Neural cell (in vitro differentiated cells): Measurements from ENCODE around the gene CCDC27. TPM values are rescaled to one million over a fixed set of nuclear protein-coding genes. Genes with fewer than 3 reads are reported as not detected.

ENCODE experiments used
- H2AFZ ChIP-seq: fragments of 200-600, 300-800 bp; sonication (generic), shearing (Covaris generic); 2 replicates; pipeline ENCODE4 v1.6.0; 2014; ENCODE audit warnings: low read depth, mild to moderate bottlenecking, antibody characterized with exemption, low read length, moderate library complexity
- H3F3A ChIP-seq: fragments of 200-600 bp; shearing (Covaris generic); 2 replicates; pipeline ENCODE4 v1.6.1; 2016; ENCODE audit warnings: mild to moderate bottlenecking, moderate library complexity, mixed read lengths, antibody characterized with exemption, low read length; ENCODE audit not compliant: insufficient read depth, poor library complexity, severe bottlenecking
- H3K27ac ChIP-seq: fragments of 200-600, 300-800 bp; sonication (generic), shearing (Covaris generic); 2 replicates; pipeline ENCODE4 v1.5.1; 2014; ENCODE audit warnings: mild to moderate bottlenecking, low read length, moderate library complexity
- H3K27me3 ChIP-seq: fragments of 300-800, 200-600 bp; sonication (generic), shearing (Covaris generic); 2 replicates; pipeline ENCODE4 v1.6.0; 2014; ENCODE audit warnings: mild to moderate bottlenecking, low read depth, low read length, moderate library complexity; ENCODE audit not compliant: insufficient read depth
- H3K36me3 ChIP-seq: fragments of 300-800, 200-600 bp; sonication (generic), shearing (Covaris generic); 2 replicates; pipeline ENCODE4 v1.5.1; 2014; ENCODE audit warnings: mild to moderate bottlenecking, antibody characterized with exemption, low read length, moderate library complexity; ENCODE audit not compliant: insufficient read depth
- H3K4me2 ChIP-seq: fragments of 300-800, 200-600 bp; sonication (generic), shearing (Covaris generic); 2 replicates; pipeline ENCODE4 v1.6.0; 2014; ENCODE audit warnings: mild to moderate bottlenecking, low read length
- H3K4me3 ChIP-seq: fragments of 300-800, 200-600 bp; sonication (generic), shearing (Covaris generic); 2 replicates; pipeline ENCODE4 v1.5.1; 2014; ENCODE audit warnings: mild to moderate bottlenecking, low read length, moderate library complexity
- H3K79me2 ChIP-seq: fragments of 200-600 bp; shearing (Covaris generic); replicated peaks from 2 replicates; pipeline ENCODE4 v1.6.0; 2014; ENCODE audit warnings: mild to moderate bottlenecking, low read length, moderate library complexity; ENCODE audit not compliant: insufficient read depth
- H3K9ac ChIP-seq: fragments of 300-800, 200-600 bp; sonication (generic), shearing (Covaris generic); 2 replicates; pipeline ENCODE4 v1.6.1; 2016; ENCODE audit warnings: mild to moderate bottlenecking, low read length, mixed read lengths
- H3K9me2 ChIP-seq: fragments of 200-600 bp; shearing (Covaris generic); 2 replicates; pipeline ENCODE4 v1.6.1; 2016; ENCODE audit warnings: mild to moderate bottlenecking, low read length, mixed read lengths; ENCODE audit not compliant: insufficient read depth
- H3K9me3 ChIP-seq: fragments of 200-600, 300-800 bp; sonication (generic), shearing (Covaris generic); 2 replicates; pipeline ENCODE4 v1.6.1; 2016; ENCODE audit warnings: mild to moderate bottlenecking, mixed run types, low read length, moderate library complexity, mixed read lengths
- H4K20me1 ChIP-seq: fragments of 200-600 bp; shearing (Covaris generic); 2 replicates; pipeline ENCODE4 v1.6.1; 2016; ENCODE audit warnings: mild to moderate bottlenecking, mixed run types; ENCODE audit not compliant: insufficient read depth
- EP300 ChIP-seq: fragments of 450-650 bp; conservative IDR thresholded peaks from 2 replicates; pipeline ENCODE4 v1.6.1; 2014; ENCODE audit warnings: antibody characterized with exemption, mild to moderate bottlenecking, moderate library complexity; ENCODE audit not compliant: poor library complexity, severe bottlenecking
- EZH2 ChIP-seq: fragments of 200-600, 300-800 bp; shearing (Covaris generic), sonication (generic); IDR thresholded peaks from 2 replicates; pipeline ENCODE4 v1.6.1; 2014; ENCODE audit warnings: antibody characterized with exemption, low read length, borderline replicate concordance, mild to moderate bottlenecking; ENCODE audit not compliant: insufficient read depth, poor library complexity, severe bottlenecking
- MXI1 ChIP-seq: fragments of 450-650 bp; conservative IDR thresholded peaks from 2 replicates; pipeline ENCODE4 v1.6.1; 2014; ENCODE audit warnings: antibody characterized with exemption, mild to moderate bottlenecking; ENCODE audit not compliant: poor library complexity, severe bottlenecking
- POLR2AphosphoS5 ChIP-seq: IDR thresholded peaks from 2 replicates; pipeline ENCODE4 v1.6.1; 2012
- RAD21 ChIP-seq: fragments of 450-650 bp; conservative IDR thresholded peaks from 2 replicates; pipeline ENCODE4 v1.6.1; 2014; ENCODE audit warnings: antibody characterized with exemption, mild to moderate bottlenecking, moderate library complexity
- REST ChIP-seq: IDR thresholded peaks from 2 replicates; pipeline ENCODE4 v1.6.1; 2012; ENCODE audit warnings: borderline replicate concordance
- SMC3 ChIP-seq: fragments of 450-650 bp; conservative IDR thresholded peaks from 2 replicates; pipeline ENCODE4 v1.6.1; 2014; ENCODE audit warnings: antibody characterized with exemption, mild to moderate bottlenecking, moderate library complexity; ENCODE audit not compliant: poor library complexity
- TAF1 ChIP-seq: IDR thresholded peaks from 2 replicates; pipeline ENCODE4 v1.6.1; 2012; ENCODE audit warnings: low read depth
- polyA plus RNA-seq: library from polyadenylated mRNA; depleted of rRNA; stranded (reverse); fragments of >200 nt; gene quantifications from 2 replicates; pipeline ENCODE4 v1.2.3, GENCODE V29; 2014
- TF ChIP-seq, protein P1 (sequence below): fragments of 450-650 bp; IDR thresholded peaks from 2 replicates; pipeline ENCODE4 v1.5.1; 2014; ENCODE audit warnings: antibody characterized with exemption, mild to moderate bottlenecking, moderate library complexity; ENCODE audit not compliant: poor library complexity, severe bottlenecking

CCDC27 gene
- polyA plus RNA-seq, 1 donor from 2014 or later: not detected

DNA sequence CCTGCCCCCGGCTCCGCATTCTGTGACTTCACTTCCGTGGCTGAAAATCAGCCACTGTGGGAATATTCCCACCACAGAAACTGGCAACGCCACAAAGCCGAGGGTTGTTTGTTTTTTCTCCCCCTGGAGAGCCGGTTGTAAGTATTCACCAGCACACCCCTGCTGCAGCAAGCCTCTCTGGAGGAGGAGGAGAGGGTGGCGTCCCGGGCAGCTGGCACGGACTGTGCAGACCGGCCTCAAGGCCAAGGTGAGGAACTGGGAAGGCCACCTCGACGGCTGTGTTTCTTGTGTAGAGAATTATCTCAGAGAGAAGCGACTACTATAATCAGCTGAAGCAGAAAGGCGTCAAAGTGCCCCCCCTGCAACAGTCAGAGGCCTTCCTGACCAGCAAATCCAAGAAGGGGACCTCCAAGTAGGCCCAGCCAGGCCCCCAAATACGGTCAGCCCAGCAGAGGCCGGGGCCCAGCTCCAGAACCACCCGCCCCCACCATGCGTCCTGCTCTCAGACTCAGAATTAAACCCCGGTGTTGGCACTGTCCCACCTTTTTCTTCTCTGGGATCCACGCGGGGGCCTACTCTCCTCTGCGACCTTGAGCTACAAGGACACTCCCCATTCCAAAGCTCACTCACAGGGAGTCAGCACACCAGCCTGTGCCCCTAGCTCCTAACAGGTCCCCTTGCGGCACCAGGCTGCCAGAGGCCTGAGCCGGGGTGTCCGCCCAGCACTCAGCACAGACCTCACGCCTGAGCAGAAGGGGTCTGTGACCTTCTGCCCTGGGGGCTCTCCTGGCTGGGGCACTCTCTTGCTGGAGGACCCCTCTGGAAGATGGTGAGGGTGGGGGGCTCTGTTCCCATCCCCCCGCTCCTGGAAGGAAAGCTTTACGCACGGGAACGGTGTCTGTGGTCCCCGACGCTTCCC, 19.1 kb downstream of the CCDC27 start:
- Histone ChIP-seq H3K36me3 (no peaks in the 10 kb centered on the region), H2AFZ (no peak overlapping the region), H3K4me2 (no peak overlapping the region), H3K4me3 (peak overlapping the region; percentile 55), H3F3A (no peaks in the 10 kb centered on the region), H3K9me3 (no peaks in the 10 kb centered on the region), H3K9ac (no peak overlapping the region), H3K27me3 (peaks cover 4% of the 10 kb centered on the region), H4K20me1 (no peaks in the 10 kb centered on the region), H3K27ac (no peak overlapping the region), H3K9me2 (no peaks in the 10 kb centered on the region), H3K79me2 (no peaks in the 10 kb centered on the region)
- TF ChIP-seq EP300: no peak
- no peak for TF ChIP-seq POLR2AphosphoS5
- no peak for TF ChIP-seq EZH2
- TF ChIP-seq, protein P1, sequence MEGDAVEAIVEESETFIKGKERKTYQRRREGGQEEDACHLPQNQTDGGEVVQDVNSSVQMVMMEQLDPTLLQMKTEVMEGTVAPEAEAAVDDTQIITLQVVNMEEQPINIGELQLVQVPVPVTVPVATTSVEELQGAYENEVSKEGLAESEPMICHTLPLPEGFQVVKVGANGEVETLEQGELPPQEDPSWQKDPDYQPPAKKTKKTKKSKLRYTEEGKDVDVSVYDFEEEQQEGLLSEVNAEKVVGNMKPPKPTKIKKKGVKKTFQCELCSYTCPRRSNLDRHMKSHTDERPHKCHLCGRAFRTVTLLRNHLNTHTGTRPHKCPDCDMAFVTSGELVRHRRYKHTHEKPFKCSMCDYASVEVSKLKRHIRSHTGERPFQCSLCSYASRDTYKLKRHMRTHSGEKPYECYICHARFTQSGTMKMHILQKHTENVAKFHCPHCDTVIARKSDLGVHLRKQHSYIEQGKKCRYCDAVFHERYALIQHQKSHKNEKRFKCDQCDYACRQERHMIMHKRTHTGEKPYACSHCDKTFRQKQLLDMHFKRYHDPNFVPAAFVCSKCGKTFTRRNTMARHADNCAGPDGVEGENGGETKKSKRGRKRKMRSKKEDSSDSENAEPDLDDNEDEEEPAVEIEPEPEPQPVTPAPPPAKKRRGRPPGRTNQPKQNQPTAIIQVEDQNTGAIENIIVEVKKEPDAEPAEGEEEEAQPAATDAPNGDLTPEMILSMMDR: no peak
- TF ChIP-seq RAD21: no peak
- TF ChIP-seq TAF1: no peak
- no peak for TF ChIP-seq REST
- no peak for TF ChIP-seq SMC3
- no peak for TF ChIP-seq MXI1

GRCh38 chr1:3772027-3772714, 19.9 kb downstream of the CCDC27 start:
- Histone ChIP-seq H3K9ac (no peak overlapping the region), H2AFZ (no peak overlapping the region), H3K36me3 (no peaks in the 10 kb centered on the region), H3K9me2 (no peaks in the 10 kb centered on the region), H3K9me3 (no peaks in the 10 kb centered on the region), H3K27me3 (peaks cover 4% of the 10 kb centered on the region), H3K79me2 (no peaks in the 10 kb centered on the region), H3K4me3 (peak overlapping the region; percentile 55), H3K4me2 (no peak overlapping the region), H3F3A (no peaks in the 10 kb centered on the region), H4K20me1 (no peaks in the 10 kb centered on the region), H3K27ac (no peak overlapping the region)
- TF ChIP-seq TAF1 (no peak), EP300 (no peak), RAD21 (no peak), SMC3 (no peak), MXI1 (no peak), REST (no peak), POLR2AphosphoS5 (no peak), EZH2 (no peak)
- TF ChIP-seq, protein P1: no peak
